ENCODE measurements around the gene SLC7A10.

The SLC7A10 gene

GRCh38 chr19:33159893-33160292, 65.8 kb downstream of the SLC7A10 start:
- POLR2A ChIA-PET (ENCODE audit: low non-redundant PET), result no interaction called here

DNA sequence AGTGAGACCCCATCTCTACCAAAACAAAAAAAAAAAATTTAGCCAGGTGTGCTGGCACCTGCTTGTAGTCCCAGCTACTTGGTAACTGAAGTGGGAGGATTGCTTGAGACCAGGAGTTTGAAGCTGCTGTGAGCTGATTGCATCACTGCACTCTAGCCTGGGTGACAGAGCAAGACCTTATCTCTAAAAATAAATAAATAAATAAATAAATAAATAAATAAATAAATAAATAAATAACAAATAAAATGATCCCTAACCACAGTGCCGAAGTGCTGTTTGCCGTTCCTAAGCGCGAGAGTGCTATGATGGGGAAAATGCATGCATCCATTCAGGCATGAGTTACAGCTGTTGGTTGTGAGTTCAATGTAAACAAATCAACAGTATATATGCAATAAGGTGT, 66.5 kb downstream of the SLC7A10 start:
- H3K27ac ChIP-seq, result no peak overlapping the region
- CTCF ChIA-PET, result no interaction called here

More at GRCh38 chr19:33159893-33160292, 65.8 kb downstream of the SLC7A10 start:
- CTCF ChIA-PET, result no interaction called here
- no peak overlapping the region for H3K27ac ChIP-seq
- TF ChIP-seq, protein P1, sequence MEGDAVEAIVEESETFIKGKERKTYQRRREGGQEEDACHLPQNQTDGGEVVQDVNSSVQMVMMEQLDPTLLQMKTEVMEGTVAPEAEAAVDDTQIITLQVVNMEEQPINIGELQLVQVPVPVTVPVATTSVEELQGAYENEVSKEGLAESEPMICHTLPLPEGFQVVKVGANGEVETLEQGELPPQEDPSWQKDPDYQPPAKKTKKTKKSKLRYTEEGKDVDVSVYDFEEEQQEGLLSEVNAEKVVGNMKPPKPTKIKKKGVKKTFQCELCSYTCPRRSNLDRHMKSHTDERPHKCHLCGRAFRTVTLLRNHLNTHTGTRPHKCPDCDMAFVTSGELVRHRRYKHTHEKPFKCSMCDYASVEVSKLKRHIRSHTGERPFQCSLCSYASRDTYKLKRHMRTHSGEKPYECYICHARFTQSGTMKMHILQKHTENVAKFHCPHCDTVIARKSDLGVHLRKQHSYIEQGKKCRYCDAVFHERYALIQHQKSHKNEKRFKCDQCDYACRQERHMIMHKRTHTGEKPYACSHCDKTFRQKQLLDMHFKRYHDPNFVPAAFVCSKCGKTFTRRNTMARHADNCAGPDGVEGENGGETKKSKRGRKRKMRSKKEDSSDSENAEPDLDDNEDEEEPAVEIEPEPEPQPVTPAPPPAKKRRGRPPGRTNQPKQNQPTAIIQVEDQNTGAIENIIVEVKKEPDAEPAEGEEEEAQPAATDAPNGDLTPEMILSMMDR (conservative IDR thresholded peaks at IDR 0.05; ENCODE audit: low read depth), result no peak
- DNase-seq (ENCODE audit: low spot score), result no peak

More for the DNA sequence above, 66.5 kb downstream of the SLC7A10 start:
- no peak for DNase-seq (ENCODE audit: low spot score)
- TF ChIP-seq, protein P1 (conservative IDR thresholded peaks at IDR 0.05; ENCODE audit: low read depth), result no peak
- POLR2A ChIA-PET (ENCODE audit: low non-redundant PET), result no interaction called here
